CD4-positive, alpha-beta T cell treated with Interleukin-4 for 4 hours (primary cell): ENCODE measurements around the gene ABCB1.
"Not testable (repeated sequence)": the region's sequence is repeated elsewhere in the genome, so short reads cannot be mapped to it uniquely, and the experiment has no call there.

Experiments
- DNase-seq: peaks from one replicate; pipeline ENCODE4 v3.0.0-alpha.2; 2020

Gene ABCB1

GRCh38 chr7:87464830-87465533, 135.7 kb downstream of the ABCB1 start:
- not testable (repeated sequence) for DNase-seq

DNA sequence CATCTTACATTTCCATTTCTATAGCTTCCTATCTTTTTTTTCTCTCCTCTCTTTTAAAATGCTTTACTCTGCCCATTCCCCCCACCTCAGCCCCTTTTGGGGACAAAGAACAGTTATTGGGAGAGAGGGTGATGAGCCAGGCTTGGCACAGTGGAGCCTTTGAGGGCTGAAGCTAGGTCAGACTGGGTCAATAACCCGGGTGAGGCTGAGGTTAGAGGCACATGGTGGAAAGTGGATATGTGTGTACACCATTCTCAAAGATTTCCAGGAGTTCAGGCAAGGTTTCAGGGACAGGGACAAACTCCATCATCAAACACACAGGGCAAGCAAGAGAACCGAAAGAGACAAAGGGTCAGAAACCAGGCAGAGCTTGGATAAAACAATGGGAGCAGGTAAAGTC, 136.7 kb downstream of the ABCB1 start:
- DNase-seq = no peak

DNA sequence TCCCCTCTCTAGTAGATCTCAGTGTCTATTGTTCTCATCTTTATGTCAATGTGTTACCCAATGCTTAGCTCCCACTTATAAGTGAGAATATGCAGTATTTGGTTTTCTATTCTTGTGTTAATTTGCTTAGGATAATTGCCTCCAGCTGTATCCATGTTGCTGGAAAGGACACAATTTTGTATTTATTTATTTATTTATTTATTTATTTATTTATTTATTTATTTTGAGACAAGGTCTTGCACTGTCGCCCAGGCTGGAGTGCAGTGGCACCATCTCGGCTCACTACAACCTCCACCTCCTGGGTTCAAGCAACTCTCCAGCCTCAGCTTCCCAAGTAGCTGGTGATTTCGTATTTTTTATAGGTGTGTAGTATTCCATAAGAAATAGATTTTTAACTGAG, 140.2 kb downstream of the ABCB1 start:
- DNase-seq = not testable (repeated sequence)

GRCh38 chr7:87459941-87460340, 140.7 kb downstream of the ABCB1 start:
- DNase-seq = no peak

DNA sequence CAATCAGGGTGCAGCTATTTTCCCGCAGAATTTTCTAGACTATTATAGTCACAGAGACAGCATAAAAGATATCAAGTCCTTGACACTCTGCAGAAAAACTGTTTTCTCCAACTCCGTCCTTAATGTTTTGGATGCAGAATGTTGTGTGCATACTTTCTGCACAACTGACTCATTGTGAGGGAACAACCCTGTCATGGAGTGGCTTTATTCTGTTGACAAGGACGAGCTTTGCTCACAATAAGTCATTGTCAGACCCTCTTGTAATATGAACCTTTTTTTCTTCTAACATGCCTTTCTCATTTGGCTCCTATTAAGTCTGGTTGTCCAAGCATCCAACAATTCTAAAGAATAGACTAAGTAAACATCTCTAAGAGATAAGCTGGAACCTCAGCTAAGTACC, 142.5 kb downstream of the ABCB1 start:
- no peak for DNase-seq

DNA sequence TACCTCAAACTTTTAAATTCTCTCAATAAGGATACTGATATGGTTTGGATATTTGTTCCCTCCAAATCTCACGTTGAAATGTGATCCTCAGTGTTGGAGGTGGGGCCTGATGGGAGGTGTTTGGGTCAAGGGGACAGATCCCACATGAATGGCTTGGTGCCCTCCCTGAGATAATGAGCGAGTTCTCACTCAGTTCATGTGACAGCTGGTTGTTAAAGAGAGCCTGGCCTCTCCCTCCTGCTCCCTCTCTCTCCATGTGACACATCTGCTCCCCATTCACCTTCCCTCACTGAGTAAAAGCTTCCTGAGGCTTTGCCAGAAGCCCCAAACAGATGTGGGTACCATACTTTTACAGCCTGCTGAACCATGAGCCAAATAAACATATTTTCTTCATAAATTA, 144.4 kb downstream of the ABCB1 start:
- no peak for DNase-seq
